T-helper 1 cell treated with Interleukin-12 subunit alpha and Interleukin-12 subunit beta and Interleukin-4 antibody, amounts not matched to agents 30 μg/mL and 1 μg/mL, for 36 hours (primary cell): ENCODE results near the gene TRIM26.

Source experiments
- H3K27ac Mint-ChIP-seq: one replicate; pipeline ENCODE4 v1.8.0; 2021; ENCODE audit warnings: mild to moderate bottlenecking, mixed read lengths
- H3K27me3 Mint-ChIP-seq: one replicate; pipeline ENCODE4 v1.8.0; 2021; ENCODE audit warnings: low read depth, mixed read lengths
- H3K36me3 Mint-ChIP-seq: one replicate; pipeline ENCODE4 v1.8.0; 2021; ENCODE audit warnings: low read depth, mixed read lengths
- H3K4me1 Mint-ChIP-seq: one replicate; pipeline ENCODE4 v1.8.0; 2021; ENCODE audit warnings: low read depth, mixed read lengths
- H3K4me3 Mint-ChIP-seq: one replicate; pipeline ENCODE4 v1.8.0; 2021; ENCODE audit warnings: mild to moderate bottlenecking, moderate library complexity, mixed read lengths
- H3K9me3 Mint-ChIP-seq: one replicate; pipeline ENCODE4 v1.8.0; 2021; ENCODE audit warnings: mixed read lengths

TRIM26 gene

GRCh38 chr6:30198166-30199084, 14.8 kb downstream of the TRIM26 start:
- H3K27me3 Mint-ChIP-seq: no peaks in the 10 kb centered on the region
- peaks cover 24% of the 10 kb centered on the region for H3K4me1 Mint-ChIP-seq
- H3K36me3 Mint-ChIP-seq: peaks cover 27% of the 10 kb centered on the region
- no peak overlapping the region for H3K27ac Mint-ChIP-seq
- H3K9me3 Mint-ChIP-seq: no peaks in the 10 kb centered on the region
- no peak overlapping the region for H3K4me3 Mint-ChIP-seq

DNA sequence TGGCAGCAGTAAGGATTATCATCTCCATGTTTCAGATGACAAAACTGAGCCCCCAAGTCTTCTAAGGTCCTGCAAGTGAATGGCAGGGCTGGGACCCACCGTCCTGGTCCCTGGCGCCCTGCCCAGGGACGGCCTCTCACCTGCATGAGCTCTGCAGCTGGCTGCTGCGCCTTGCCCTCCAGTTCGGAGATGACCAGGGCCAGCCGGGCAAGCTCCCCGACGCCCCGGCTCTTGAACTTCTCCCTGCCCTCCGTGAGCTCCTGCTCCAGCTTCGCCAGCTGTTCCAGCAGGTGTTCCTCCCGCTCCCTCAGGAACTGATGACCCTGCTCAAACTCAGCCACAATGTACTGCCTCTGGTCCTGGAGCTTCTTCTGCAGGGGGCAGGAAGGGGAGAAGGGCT, 16.8 kb downstream of the TRIM26 start:
- H3K27me3 Mint-ChIP-seq: no peaks in the 10 kb centered on the region
- H3K36me3 Mint-ChIP-seq: peaks cover 27% of the 10 kb centered on the region
- H3K27ac Mint-ChIP-seq: no peak overlapping the region
- H3K4me1 Mint-ChIP-seq: peaks cover 17% of the 10 kb centered on the region
- H3K9me3 Mint-ChIP-seq: no peaks in the 10 kb centered on the region
- H3K4me3 Mint-ChIP-seq: no peak overlapping the region

DNA sequence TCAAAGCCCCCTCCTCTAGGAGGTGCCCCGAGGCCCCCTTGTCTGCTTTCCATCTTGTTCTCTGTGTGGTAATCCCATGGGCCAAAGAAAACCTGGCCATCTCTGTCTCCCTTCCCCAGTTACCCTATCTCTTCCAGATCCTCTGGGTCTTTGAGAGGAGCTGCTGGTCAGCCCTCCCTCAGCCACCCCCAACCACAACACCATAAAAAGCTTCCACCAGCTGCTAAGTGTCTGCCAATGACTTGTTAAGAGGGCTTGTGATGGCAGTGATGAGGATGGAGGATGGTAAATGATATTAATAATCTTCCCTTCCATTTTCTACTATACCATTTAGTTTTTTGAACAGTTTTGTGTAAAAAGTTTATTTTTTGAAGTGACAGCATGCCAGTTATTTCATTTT, 17.3 kb downstream of the TRIM26 start:
- Mint-ChIP-seq H3K27me3 (no peaks in the 10 kb centered on the region), H3K27ac (no peak overlapping the region), H3K36me3 (peaks cover 29% of the 10 kb centered on the region), H3K4me1 (peaks cover 15% of the 10 kb centered on the region), H3K9me3 (no peaks in the 10 kb centered on the region), H3K4me3 (no peak overlapping the region)

DNA sequence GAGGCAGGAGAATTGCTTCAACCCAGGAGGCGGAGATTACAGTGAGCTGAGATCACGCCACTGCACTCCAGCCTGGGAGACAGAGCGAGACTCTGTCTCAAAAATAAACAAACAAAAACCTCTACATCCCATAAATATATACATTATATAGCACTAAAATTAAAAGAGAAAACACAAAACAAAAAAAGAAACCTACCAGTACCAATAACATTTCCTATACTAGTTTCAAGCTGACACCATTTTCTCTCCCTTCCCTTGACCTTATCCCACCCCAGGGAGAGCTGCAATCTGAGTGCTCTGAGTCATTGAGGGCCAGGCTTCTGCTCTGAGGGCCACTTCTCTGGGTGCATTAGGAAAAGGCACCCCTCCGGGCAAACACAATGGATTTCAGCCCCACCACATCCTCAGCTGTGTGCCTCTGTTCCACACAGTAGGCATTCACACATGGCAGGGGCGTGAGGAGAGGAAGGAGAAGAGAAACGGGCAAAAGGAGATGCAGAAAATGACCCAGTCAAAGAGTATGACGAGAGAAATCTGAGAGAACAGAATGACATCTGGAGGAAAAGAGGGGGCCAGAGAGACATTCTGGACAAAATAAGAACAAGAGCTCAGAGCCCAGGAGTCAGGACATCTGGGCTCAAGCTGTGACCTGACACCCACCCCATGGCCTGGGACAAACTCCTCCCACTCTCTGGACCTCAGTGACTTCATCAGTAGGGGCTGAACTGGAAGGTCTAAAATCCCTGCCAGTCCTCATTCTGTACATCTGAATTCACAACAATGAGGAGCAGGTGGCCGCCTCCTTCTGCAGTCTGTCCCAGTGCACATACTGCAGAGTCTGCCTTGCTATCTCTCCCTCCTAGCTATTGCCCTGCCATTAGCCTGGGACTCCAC, 18.2 kb downstream of the TRIM26 start:
- peaks cover 26% of the 10 kb centered on the region for H3K36me3 Mint-ChIP-seq
- peaks cover 9% of the 10 kb centered on the region for H3K4me1 Mint-ChIP-seq
- H3K9me3 Mint-ChIP-seq: no peaks in the 10 kb centered on the region
- no peak overlapping the region for H3K27ac Mint-ChIP-seq
- no peaks in the 10 kb centered on the region for H3K27me3 Mint-ChIP-seq
- H3K4me3 Mint-ChIP-seq: no peak overlapping the region

DNA sequence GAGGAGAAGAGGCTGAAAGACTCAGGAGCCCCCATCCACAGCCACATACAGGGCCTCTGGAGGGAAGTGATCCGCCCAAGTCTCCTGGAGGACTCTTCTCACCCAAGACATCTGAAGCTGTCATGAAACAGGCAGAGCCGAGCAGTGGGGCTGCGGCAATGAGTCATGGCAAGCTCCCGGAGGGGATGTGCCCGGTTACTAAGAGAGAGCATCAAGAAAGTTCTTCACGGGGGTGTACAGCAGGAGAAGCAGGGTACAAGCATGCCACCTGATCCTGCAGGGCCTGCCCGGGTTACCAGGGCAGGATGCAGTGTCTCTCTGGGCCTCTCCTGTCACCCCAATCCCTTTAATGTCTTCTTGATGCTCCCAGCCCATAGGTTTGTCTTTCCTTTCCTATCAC, 21.1 kb downstream of the TRIM26 start:
- Mint-ChIP-seq H3K36me3 (peaks cover 36% of the 10 kb centered on the region), H3K4me1 (peaks cover 3% of the 10 kb centered on the region), H3K27ac (no peak overlapping the region), H3K9me3 (no peaks in the 10 kb centered on the region), H3K27me3 (no peaks in the 10 kb centered on the region), H3K4me3 (no peak overlapping the region)

GRCh38 chr6:30188541-30188940, 24.7 kb downstream of the TRIM26 start:
- peaks cover 53% of the 10 kb centered on the region for H3K36me3 Mint-ChIP-seq
- no peaks in the 10 kb centered on the region for H3K4me1 Mint-ChIP-seq
- H3K4me3 Mint-ChIP-seq: no peak overlapping the region
- H3K27ac Mint-ChIP-seq: no peak overlapping the region
- H3K27me3 Mint-ChIP-seq: no peaks in the 10 kb centered on the region
- no peaks in the 10 kb centered on the region for H3K9me3 Mint-ChIP-seq

- H3K4me3 Mint-ChIP-seq: no peak overlapping the region
- H3K36me3 Mint-ChIP-seq: peaks cover 51% of the 10 kb centered on the region
- no peaks in the 10 kb centered on the region for H3K27me3 Mint-ChIP-seq
- H3K27ac Mint-ChIP-seq: no peak overlapping the region
- peaks cover 6% of the 10 kb centered on the region for H3K9me3 Mint-ChIP-seq
- H3K4me1 Mint-ChIP-seq: no peaks in the 10 kb centered on the region
Observed at GRCh38 chr6:30185846-30186484, 27.2 kb downstream of the TRIM26 start.

DNA sequence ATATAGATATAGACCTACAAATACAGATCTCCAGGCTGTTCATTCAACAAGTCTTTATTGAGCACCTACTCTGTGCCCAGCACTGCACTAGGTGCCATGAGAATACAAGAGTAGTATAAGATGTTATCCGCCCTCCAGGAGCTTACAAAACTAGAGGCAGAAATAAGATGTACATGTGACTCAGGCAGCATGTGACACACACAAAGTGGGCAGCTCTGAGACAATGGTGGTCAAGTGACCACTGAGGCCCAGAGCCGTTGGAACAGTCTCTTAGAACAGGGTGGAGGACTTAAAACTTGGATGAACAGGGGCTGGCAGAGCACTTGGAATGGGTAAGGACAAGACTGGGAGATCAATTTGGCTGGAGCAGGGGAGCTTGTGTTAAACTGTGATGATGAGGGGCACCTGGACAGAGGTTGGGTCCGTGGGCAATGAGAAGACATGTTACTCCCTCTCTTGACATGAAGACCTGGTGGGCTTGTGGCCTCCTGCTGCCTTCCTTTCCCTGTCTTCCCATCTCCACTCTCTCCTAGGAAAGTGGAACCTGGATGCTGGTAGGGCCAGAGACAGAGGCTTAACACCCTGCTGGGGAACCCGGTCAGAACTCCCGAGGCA, 28.7 kb downstream of the TRIM26 start:
- peaks cover 4% of the 10 kb centered on the region for H3K27me3 Mint-ChIP-seq
- no peak overlapping the region for H3K27ac Mint-ChIP-seq
- H3K9me3 Mint-ChIP-seq: peaks cover 13% of the 10 kb centered on the region
- H3K4me3 Mint-ChIP-seq: no peak overlapping the region
- H3K36me3 Mint-ChIP-seq: peaks cover 43% of the 10 kb centered on the region
- H3K4me1 Mint-ChIP-seq: no peaks in the 10 kb centered on the region

- Mint-ChIP-seq H3K27me3 (peaks cover 43% of the 10 kb centered on the region), H3K9me3 (peaks cover 21% of the 10 kb centered on the region), H3K4me1 (no peaks in the 10 kb centered on the region), H3K36me3 (peaks cover 15% of the 10 kb centered on the region), H3K4me3 (no peak overlapping the region), H3K27ac (no peak overlapping the region)
Observed at GRCh38 chr6:30180145-30180544, 33.1 kb downstream of the TRIM26 start.

DNA sequence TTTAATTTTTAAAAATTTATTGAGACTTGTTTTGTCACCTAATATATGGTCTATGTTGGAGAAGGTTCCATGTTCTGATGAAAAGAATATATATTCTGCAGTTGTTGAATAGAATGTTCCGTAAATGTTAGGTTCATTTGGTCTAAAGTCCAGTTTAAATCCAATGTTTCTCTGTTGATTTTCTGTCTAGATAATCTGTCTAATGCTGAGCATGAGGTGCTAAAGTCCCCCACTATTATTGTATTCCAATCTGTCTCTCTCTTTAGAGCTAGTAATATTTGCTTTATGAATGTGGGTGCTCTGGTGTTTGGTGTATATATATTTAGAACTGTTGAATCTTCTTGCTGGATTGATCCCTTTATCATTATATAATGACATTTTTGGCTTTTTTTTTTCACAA, 34.4 kb downstream of the TRIM26 start:
- Mint-ChIP-seq H3K27ac (no peak overlapping the region), H3K4me3 (no peak overlapping the region), H3K9me3 (peaks cover 21% of the 10 kb centered on the region), H3K27me3 (peaks cover 50% of the 10 kb centered on the region), H3K36me3 (peaks cover 7% of the 10 kb centered on the region), H3K4me1 (no peaks in the 10 kb centered on the region)

GRCh38 chr6:30175765-30176164, 37.4 kb downstream of the TRIM26 start:
- Mint-ChIP-seq H3K27me3 (peaks cover 71% of the 10 kb centered on the region), H3K9me3 (peaks cover 14% of the 10 kb centered on the region), H3K36me3 (peaks cover 3% of the 10 kb centered on the region), H3K4me1 (peaks cover 3% of the 10 kb centered on the region), H3K27ac (no peak overlapping the region), H3K4me3 (no peak overlapping the region)

DNA sequence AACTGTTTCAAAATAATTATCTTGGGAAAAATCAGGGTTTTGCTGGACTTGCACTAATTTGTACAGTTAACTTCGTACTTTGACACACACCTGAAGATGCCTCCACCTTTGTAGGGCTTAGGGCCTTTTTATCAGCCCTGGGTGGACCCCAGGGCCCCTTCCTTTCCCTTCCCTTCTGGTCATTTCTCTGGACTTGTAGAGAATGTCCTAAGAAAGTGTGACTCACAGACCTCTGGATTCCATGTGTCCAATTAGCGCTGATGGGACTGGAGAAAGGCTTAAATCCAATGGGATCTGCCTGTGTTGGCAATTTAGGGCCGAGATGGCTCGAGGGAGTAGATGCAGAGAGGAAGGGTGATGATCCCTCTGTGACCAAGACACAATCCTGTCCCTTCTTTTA, 40.5 kb downstream of the TRIM26 start:
- H3K36me3 Mint-ChIP-seq: peaks cover 1% of the 10 kb centered on the region
- peaks cover 62% of the 10 kb centered on the region for H3K27me3 Mint-ChIP-seq
- no peaks in the 10 kb centered on the region for H3K9me3 Mint-ChIP-seq
- no peak overlapping the region for H3K27ac Mint-ChIP-seq
- peaks cover 20% of the 10 kb centered on the region for H3K4me1 Mint-ChIP-seq
- H3K4me3 Mint-ChIP-seq: no peak overlapping the region

- no peak overlapping the region for H3K4me3 Mint-ChIP-seq
- H3K36me3 Mint-ChIP-seq: peaks cover 1% of the 10 kb centered on the region
- peaks cover 25% of the 10 kb centered on the region for H3K4me1 Mint-ChIP-seq
- no peak overlapping the region for H3K27ac Mint-ChIP-seq
- peaks cover 54% of the 10 kb centered on the region for H3K27me3 Mint-ChIP-seq
- H3K9me3 Mint-ChIP-seq: no peaks in the 10 kb centered on the region
Observed at GRCh38 chr6:30171677-30172471, 41.3 kb downstream of the TRIM26 start.
